ELR (cell line): Measurements from ENCODE around the gene ADAM22.

Source experiments
- DNase-seq: peaks from one replicate; pipeline ENCODE4 v3.0.0-alpha.2; 2015; ENCODE audit warnings: low read depth

Gene ADAM22

DNA sequence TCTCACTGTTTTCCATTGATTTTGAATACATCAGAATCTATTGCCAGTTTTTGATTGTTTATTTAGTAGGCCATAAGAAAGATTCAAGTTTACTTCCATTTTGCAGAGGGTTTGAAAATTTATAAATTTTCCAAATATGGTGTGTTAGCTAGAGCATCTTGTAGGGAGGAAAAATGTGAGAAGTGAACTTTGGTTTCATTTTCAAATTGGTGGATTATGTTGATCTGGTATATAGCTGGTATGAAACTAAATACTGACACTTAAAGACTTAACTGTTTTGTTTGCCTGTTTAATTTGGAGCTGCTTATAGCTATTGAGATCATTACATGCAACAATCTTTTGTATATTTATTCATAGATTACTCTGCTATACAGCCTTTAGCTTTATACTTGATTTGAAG is 108.1 kb downstream of the ADAM22 start:
- DNase-seq = no peak

DNA sequence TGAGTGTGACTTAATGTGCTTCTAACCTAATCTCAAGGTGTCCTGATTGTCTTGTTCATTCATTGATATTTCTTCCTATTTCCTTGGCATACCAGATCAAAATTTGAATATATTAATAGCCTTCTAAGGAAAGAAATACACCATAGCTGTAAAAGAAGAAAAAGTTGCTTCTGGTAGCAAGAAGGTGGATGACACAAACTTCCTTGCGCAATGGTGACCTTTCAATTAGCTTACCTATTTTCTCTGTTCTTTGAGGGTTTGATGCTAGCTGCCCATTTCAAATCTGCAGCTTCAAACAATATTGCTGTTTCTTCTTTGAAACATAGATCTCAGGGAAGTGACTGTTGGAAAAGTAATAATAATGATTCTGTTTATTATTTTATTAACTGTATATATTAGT is 108.8 kb downstream of the ADAM22 start:
- no peak for DNase-seq

- no peak for DNase-seq
Measured at GRCh38 chr7:88044069-88044468, 110.0 kb downstream of the ADAM22 start.

DNA sequence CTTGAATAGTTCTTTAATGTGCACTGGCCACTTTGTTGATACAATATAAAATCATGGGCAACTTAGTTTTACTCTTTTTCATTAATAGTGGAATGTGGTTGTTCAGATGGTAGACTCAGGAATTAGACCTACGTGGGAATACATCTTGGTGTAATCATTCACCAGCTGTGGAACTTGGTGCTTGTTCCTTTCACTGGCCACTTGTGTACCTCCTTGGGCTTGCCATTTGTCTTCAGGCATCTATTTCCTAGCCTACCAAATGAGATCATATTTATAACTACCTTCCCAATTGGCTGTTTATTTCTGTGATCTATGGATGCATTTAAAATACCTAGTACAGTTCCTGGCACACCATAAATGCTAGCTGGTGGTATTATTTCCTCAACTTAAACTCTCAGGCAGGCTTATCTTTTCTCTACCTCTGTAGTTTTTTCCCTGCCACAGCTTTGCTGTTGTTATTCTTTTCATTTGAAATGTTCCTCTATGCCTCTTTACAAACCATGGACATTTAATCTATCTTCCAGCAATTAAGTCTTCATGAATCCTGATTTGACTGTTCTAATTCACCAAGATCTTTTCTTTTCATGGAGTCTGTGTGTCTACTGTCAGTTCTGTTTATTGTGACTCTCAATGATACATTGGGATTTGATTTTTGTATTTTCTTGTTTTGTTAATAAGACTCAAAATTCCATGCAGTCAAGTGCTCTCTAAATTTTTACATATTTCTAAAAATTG is 113.0 kb downstream of the ADAM22 start:
- no peak for DNase-seq

- DNase-seq = no peak
Measured at GRCh38 chr7:88057655-88058054, 123.6 kb downstream of the ADAM22 start.

GRCh38 chr7:88062238-88062637 is 128.2 kb downstream of the ADAM22 start:
- no peak for DNase-seq

DNA sequence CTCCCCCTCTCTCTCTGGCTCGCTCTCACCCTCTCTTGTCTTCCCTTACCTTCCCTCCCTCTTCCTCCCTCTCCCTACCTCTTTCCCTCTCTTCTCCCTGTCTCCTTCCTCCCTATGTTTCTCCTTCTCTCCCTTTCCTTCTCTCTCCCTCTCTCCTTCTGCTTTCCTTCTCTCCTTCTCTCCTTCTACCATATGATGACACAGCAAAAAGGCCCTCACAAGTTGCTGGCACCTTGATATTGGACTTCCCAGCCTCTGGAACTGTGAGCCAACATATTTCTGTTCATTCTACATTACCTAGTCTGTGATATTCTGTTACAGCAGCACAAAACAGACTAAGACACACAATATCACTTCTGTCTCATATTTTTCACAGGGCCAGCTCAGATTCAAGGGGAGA is 135.0 kb downstream of the ADAM22 start:
- no peak for DNase-seq

GRCh38 chr7:88071994-88072714 is 138.1 kb downstream of the ADAM22 start:
- no peak for DNase-seq

DNA sequence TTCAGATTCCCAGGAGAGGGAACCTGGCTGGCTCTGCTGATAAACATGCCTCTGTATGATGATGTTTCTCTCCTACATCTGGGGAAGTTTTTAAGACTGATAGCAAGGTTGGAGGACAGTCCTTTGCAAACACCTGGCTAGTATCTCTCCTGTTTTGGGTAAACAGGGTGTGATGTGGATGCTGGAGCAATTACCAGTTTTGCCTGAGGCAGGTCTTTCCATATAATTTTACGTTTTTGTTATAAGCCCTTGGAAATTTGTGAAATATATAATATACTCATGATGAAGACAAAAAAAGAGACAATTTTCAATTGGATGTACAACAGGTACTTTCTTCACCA is 138.6 kb downstream of the ADAM22 start:
- no peak for DNase-seq

DNA sequence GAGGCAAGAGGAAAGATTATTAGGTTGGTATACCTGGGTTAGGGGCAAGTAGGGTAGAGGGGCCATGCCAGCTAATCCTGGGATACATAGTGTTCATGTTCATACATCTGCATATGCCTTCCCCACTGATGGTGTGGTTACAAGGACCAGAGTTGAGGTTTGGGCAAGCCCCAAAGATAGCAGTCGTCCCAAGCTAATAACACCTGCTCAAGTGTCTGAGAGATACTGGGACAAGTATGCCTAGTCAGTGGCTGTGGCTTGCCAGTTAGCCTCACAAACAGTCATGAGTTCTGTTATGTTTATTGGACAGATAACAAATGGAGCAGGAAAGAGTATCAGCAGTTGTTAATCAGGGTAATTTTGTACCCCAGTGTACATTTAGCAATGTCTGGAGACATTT is 139.6 kb downstream of the ADAM22 start:
- no peak for DNase-seq

- DNase-seq = no peak
Measured at GRCh38 chr7:88075216-88075615, 141.2 kb downstream of the ADAM22 start.

- no peak for DNase-seq
Measured at GRCh38 chr7:88083883-88084282, 149.8 kb downstream of the ADAM22 start.

GRCh38 chr7:88089561-88089960 is 155.5 kb downstream of the ADAM22 start:
- DNase-seq = no peak

DNA sequence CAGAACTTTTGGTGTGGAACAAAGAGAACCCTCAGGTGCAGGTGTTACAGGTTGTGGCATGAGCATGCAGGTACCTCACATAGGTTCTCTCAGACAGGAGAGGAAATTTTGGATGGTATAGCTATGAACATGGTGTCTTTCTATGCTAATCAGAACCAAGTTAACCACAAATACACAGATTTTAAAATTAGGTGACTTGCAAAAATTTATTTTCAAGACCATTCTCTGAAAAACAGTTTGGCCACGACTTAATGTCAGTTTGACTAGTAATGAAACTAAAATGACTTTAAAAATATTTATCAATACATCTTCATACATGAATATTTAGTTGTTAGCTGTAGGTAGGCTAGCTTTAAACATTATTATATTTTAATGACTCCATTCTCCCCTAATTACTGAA is 156.2 kb downstream of the ADAM22 start:
- no peak for DNase-seq

- no peak for DNase-seq
Measured at GRCh38 chr7:88090671-88091070, 156.6 kb downstream of the ADAM22 start.

- no peak for DNase-seq
Measured at GRCh38 chr7:88091988-88092675, 158.1 kb downstream of the ADAM22 start.

DNA sequence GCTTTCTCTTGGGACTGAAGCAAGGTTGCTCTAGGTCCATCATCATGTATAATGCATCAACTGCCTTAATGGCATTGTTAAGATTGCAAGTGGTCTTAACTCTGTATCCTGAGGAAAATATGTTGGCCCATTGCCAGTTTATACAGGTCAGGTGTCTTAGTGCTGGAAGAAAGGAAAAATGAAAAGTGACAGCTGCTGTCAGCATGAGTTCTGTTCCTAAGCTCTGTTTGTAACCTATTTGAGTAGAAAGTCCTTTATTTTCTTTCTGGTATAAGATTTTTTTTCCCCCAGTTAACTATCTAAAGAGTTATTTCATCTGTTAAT is 158.6 kb downstream of the ADAM22 start:
- no peak for DNase-seq

DNA sequence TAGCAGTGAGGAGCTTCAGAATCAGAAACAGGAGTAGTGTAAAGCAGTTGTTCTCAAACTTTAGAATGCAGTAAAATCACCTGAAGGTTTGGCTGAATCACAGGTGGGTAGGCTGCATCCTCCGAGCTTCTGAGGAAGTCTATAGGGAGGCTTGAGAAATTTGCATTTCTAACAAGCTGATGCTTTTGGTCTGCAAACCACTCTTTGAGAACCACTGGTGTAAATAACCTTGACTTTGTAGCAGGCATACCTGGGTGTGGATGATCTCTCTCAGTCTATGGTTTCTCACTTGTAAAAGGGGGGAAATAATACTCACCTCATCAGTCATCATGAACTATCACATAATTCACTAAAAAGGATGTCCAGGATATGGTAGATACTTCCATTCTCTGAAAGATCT is 167.7 kb downstream of the ADAM22 start:
- no peak for DNase-seq

DNA sequence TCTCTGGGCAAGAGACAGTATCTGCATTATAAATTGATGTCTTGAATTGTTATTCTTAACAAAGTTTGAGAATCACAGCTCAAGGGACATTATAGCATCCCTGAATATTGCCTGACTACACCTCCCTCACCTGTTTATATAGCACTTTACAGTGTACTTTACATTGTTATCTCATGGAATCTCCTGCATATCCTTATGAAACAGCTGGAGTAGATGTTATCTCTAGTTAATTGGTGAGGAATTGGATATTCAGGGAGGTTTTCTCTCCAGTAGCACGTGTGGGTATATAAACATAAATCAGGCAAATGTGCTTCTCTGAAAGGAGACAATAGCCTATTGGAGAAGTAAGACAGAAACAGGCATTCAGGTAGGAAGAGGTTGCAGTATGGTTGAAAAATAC is 168.6 kb downstream of the ADAM22 start:
- DNase-seq = no peak

- DNase-seq = no peak
Measured at GRCh38 chr7:88104732-88105131, 170.7 kb downstream of the ADAM22 start.

GRCh38 chr7:88105231-88105630 is 171.2 kb downstream of the ADAM22 start:
- no peak for DNase-seq

GRCh38 chr7:88106434-88106833 is 172.4 kb downstream of the ADAM22 start:
- DNase-seq = no peak

DNA sequence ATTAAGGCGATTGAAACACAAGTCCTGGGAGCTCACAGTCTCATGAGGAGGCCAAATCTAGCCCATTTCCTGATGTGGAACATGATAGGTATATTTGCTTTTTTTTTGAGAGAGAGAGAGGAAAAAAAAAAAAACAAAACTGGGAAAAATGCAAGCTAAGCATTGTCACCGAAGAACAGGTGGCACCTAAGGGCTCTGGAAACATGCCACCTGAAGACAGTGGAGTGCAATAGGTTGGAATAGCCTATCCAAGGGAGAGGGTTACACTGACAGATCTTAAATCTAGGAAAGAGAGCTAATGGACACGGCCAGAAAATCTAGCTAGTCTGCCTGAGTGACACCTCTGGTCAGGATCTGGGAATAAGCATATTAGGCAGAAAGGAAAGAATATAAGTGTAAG is 175.6 kb downstream of the ADAM22 start:
- no peak for DNase-seq
